D341Med (cell line): ENCODE data around the gene EEA1.

Experiments used
- DNase-seq: peaks from one replicate; pipeline ENCODE4 v3.0.0; 2012; ENCODE audit warnings: low spot score

EEA1 gene

DNA sequence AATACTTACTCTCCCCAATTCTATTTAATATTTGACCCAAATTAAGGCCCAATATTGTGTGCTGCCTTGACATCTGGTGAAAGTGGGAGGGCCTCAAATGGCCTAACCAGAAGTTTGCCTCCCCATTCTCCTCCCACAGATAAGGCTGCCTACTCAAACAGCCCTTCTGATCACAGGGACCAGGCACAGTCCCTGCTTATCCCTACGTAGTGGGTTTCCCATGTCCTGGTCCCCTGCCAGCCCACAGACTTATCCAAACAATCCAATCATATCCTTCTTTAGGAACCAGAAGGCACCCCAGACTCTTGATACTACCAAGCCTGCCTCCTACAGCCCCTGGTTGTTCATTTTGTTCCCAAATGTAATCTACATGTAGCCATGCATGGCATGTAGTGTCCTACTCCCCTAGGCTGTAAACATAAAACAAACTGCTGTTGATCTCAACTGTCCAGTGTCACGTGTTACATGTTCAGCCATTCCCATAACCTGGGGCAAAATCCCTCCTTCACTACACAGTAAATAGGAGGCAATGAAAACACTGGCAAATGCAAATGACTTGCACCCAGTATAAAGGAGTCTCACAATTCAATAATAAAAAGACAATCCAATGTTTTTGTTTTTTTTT lies 49.3 kb downstream of the EEA1 start:
- DNase-seq: no peak

GRCh38 chr12:92877904-92878303 lies 51.2 kb downstream of the EEA1 start:
- DNase-seq: no peak

GRCh38 chr12:92876496-92876895 lies 52.6 kb downstream of the EEA1 start:
- DNase-seq: no peak

GRCh38 chr12:92871116-92871515 lies 58.0 kb downstream of the EEA1 start:
- DNase-seq: no peak

DNA sequence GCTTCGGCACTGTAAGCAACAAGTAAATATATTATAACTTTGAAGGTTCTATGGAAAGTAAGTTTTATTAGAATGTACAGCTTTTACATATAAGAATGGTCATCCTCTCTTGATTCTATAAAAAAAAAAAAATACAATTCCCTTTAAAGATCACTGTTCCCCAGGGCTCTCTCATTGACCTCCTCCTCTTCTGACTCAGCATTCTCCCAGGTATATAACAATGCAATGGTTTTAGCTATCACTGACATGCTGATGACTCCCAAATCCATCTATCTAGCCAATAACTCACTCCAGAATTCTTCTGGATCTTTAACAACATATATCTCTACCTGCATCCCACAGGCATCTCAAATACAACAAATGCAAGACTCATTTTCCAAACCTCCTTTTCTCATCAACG lies 62.7 kb downstream of the EEA1 start:
- DNase-seq: no peak

DNA sequence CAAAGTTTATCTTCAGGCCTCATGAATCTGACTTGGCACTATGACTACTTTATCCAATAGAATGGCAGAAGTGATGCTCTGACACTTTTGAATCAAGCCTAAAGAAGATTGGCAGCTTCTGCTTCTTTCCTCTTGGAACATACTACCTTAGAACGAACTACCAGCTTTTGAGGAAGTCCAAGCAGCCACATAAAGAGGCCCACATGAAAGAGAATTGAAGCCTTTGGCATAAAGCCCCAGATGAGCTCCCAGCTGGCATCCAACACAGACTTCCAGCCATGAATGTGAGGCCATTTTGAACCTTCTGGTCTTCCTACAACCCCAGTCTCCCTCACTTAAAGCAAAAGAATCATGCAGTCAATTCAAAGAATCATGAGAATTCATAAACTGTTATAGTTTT lies 65.8 kb downstream of the EEA1 start:
- no peak for DNase-seq

GRCh38 chr12:92861381-92861780 lies 67.7 kb downstream of the EEA1 start:
- no peak for DNase-seq

- no peak for DNase-seq
Measured at GRCh38 chr12:92860521-92860920, 68.6 kb downstream of the EEA1 start.

DNA sequence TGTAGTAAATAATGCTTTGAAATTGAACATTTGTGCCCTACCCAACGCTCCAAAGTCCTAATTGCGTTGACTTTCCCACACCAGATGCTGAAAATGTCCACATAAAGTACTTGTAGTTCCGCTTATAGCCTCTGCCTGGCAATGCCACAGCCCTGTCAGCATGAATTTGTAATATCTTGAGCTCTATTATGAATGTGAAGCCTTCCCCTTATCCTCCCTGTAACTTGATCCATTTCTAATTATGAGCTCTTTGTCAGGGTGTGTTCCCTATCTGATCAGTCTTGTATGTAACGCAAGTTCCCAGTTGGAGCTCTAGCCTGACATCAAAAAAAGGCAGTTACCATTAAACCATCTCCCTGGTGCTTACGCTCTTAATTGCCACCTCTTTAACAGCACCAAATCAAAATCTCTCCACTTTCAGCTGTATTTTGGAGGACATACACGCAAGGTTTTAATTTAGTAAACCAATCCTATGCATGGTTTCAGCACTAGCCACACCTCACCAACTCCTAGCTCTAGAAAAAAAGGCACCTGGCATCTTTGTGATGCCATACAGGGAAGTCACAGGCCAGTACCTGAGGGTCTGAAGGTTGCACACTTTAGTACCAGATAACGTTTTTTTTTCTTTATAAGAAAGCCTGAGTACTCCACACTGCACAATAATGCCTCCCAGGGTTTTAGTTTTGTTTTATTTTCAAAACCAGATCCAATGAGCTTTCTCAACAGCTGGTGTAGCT lies 69.3 kb downstream of the EEA1 start:
- no peak for DNase-seq

DNA sequence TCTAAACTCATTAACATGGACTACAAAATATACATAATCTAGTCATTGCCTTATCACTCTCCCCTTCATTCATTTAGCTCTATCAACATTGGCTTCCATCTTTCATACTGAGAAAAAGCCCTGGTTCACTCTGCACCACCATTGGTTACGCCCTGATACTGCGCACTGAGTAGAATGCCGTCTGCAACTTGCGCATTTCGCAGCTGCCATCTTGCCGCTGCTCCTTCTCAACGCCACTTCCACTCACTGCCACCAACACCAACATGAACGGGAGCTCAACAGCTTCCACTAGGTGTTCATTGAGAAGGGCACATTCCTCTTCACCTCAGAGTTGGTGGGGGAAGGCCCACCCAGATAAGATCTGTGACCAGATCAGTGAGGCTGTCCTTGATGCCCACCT lies 71.3 kb downstream of the EEA1 start:
- no peak for DNase-seq

DNA sequence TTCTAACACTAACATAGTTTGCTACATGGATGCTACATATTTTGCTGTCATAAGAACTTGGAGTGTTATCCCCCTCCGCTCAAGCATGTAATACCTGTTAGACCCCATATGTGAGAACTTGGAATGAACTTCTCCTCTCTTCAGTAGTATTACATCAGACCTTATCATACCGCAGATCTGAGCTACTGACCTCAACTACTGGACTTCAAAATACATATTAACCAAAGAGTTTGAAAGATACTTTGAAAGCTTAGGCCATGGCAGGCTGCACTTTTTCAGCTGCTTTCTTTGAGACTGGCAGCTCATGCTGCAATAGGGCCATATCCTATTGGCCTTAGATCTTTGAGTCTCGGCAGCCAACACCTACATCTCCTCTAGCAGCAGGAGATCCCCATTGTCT lies 74.8 kb downstream of the EEA1 start:
- no peak for DNase-seq

- DNase-seq: no peak
Measured at GRCh38 chr12:92848740-92849139, 80.4 kb downstream of the EEA1 start.

DNA sequence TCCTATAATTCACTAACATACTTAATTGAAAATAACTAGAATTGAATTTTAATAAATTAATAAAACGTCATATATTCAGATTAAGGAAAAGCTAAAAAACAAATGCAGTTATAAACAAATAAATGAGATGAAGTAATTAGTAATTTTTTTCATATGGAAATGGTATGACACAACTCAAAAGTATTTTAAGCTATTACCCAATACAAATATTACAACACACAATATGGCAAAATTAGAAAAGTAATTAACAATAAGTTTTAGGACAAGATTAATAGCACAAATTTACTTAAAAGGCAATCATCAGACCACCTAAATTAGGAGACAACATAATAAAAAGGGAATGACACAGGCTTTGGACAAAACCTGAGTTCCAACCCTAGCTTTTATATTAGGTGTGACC lies 81.7 kb downstream of the EEA1 start:
- no peak for DNase-seq

DNA sequence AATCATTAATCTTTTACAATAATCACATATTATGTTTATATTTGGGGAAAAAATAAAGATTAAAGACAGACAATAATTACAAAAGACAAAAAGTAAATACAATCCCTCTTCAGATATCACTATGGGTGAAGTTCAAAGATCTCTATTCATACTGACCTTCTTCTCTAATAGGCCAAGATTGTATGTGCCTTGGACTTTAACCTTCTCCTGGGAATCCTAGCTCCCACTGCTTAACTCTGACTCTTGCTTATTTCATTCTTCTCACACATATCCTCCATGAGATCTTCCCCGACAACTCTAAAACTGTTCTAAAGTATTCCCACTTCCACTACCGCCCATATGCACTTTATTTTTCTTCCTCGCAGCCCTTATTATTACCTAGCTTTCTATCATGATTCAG lies 83.8 kb downstream of the EEA1 start:
- DNase-seq: no peak

DNA sequence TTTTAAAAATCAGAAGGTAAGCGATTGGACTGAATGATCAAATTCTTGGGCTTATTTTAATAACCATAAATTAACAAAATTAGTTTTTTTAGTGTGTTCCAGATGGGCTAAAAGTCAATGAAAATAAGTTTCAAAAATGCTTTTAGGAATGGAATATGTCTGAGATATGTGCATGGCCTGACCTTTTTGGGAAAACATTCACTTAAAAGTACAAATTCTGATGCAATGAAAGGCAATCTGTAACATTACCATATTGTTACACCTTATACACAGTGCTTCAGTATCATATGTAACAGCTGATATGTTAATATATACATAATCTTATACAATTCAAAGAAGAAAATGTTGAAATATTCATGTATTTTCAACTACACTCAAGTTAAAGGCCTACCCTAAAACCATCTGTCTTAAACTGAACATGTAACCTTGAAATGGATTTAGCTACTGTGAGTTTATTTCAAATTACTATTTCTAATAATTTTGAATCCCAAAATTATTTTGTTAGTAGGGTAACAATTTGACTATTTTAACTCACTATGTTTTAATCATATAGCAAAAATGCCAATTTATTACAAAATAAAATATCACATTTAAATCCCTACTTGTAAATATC lies 84.8 kb downstream of the EEA1 start:
- no peak for DNase-seq

GRCh38 chr12:92829686-92830282 lies 99.3 kb downstream of the EEA1 start:
- no peak for DNase-seq

- peak; percentile 33 for DNase-seq
Measured at GRCh38 chr12:92828565-92828964, 100.5 kb downstream of the EEA1 start.

- peak; percentile 52 for DNase-seq
Measured at GRCh38 chr12:92827836-92828431, 101.2 kb downstream of the EEA1 start.

DNA sequence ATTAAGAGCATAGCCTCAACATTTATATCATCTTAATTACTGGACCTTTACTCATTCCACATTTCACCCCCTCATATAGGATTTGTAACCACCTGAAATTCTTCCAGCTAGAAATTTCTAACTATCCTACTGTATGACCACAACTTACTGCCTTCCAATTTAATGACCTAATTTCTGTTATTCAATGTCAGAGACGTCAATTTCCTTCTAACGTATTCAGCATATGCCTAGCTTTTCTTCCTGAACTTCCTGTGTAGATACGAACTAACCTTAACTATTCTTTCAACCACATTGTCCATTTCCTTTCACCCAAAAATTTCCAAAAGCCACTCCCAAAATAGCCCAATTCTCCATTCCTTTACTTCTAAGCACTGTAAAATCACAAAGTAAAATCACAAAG lies 108.0 kb downstream of the EEA1 start:
- DNase-seq: no peak

- no peak for DNase-seq
Measured at GRCh38 chr12:92814584-92814983, 114.5 kb downstream of the EEA1 start.

DNA sequence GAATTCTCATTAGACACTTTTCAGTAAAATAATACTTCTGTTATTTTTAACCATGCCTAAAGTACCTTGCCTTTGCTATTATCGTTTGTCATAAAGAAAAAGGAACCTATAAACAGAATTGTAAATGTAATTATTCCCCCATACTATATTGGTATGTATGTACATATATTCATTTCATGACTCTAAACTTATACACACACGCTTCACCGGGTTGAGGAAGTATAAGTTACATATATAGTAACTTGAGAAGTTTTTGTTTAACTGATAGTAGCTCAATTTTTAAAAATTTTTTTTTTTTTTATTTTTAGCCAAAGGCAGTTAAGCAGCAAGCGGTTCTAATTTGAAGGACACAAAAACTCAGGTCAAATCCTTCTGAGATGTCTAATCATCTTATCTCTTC lies 118.7 kb downstream of the EEA1 start:
- DNase-seq: no peak

GRCh38 chr12:92803903-92804302 lies 125.2 kb downstream of the EEA1 start:
- DNase-seq: no peak

DNA sequence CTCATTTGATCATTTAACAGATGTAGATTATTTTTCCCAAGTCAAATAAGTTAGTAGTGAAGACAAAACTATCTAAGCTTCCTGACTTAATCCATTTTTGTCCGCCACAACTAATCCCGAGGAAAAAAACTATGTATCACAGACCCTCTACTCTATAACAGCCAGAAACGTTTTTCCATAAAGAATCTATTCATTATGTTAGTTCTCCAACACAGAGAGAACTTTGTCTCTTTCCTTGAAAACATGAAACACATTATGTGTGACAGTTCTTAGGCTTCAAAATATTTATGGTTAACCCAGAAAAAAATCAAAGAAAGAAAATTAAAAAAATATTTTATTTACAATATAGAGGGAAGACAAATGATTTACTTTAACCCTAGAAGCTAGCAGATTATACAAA lies 126.2 kb downstream of the EEA1 start:
- no peak for DNase-seq
